H1 (cell line): ENCODE measurements around the gene NRXN3. TPM values are rescaled to one million over a fixed set of nuclear protein-coding genes. Genes with fewer than 3 reads are reported as not detected.

Experiments
- CHD2 ChIP-seq: IDR thresholded peaks from 2 replicates; pipeline ENCODE4 v1.6.1; 2012; ENCODE audit warnings: low read length, improper control_type of control experiment
- HDAC6 ChIP-seq: IDR thresholded peaks from one replicate; pipeline ENCODE4 v1.7.1; 2012; ENCODE audit warnings: low read depth, mild to moderate bottlenecking, inconsistent platforms, low read length, moderate library complexity
- RXRA ChIP-seq: IDR thresholded peaks from 2 replicates; pipeline ENCODE4 v1.6.1; 2011; ENCODE audit warnings: low read depth, mild to moderate bottlenecking, low read length, moderate library complexity; ENCODE audit not compliant: insufficient read depth
- polyA plus RNA-seq, 7 experiments: library from polyadenylated mRNA; depleted of rRNA in 3 of 7; stranded (reverse) in 5 of 7; unstranded in 2 of 7; fragments of >200 nt in 5 of 7; fragments of 200-250 nt in 2 of 7; gene quantifications; 1 replicate in 5 of 7; 2 replicates in 1 of 7; 4 replicates in 1 of 7; pipeline versions ENCODE4 v1.2.1 to v1.2.3, GENCODE V29; 2011 to 2013; ENCODE audit warnings: missing spikeins in 2 of 7, mixed read lengths in 2 of 7
- total RNA-seq: library from RNA; stranded (reverse); fragmentation: NEBNext Ultra II Directional; extraction: Animal tissue kit (Norgen Biotek cat#: 25700); gene quantifications from 2 replicates; pipeline ENCODE4 v1.2.1, GENCODE V29; 2021

The NRXN3 gene
- total and polyA plus RNA-seq, 2 of the 8 experiments (the other 6 are each of a cell fraction or from before 2014, with no cell fraction given), result 2.6 to 4.1 TPM

- TF ChIP-seq RXRA (no peak), CHD2 (no peak), HDAC6 (no peak)
- TF ChIP-seq, all 59 proteins: peak for 0
Observed at GRCh38 chr14:78614593-78614992, 444.4 kb downstream of the NRXN3 start (continued).
